Transverse colon (tissue), 4 donors: ENCODE results near the gene ZBTB7B. TPM values are rescaled to one million over a fixed set of nuclear protein-coding genes. Genes with fewer than 3 reads are reported as not detected.

Experiments used
- DNase-seq: peaks from one replicate; pipeline ENCODE4 v3.0.0-alpha.2; 2019
- H3K27ac ChIP-seq, 4 donors: fragments of 200-600 bp; sonication (generic); 2 replicates each; pipeline ENCODE4 v1.5.1; 2016 to 2018; ENCODE audit warnings: inconsistent platforms in 4 of 4
- H3K27me3 ChIP-seq: fragments of 200-600 bp; sonication (generic); 2 replicates; pipeline ENCODE4 v1.5.1; 2017; ENCODE audit warnings: inconsistent platforms
- H3K36me3 ChIP-seq, 4 donors: fragments of 200-600 bp; sonication (generic); 2 replicates each; pipeline ENCODE4 v1.5.1; 2017 to 2019; ENCODE audit warnings: inconsistent platforms in 4 of 4
- H3K4me1 ChIP-seq, 4 donors: fragments of 200-600 bp; sonication (generic); 2 replicates each; pipeline ENCODE4 v1.5.1; 2017 to 2020; ENCODE audit warnings: inconsistent platforms in 4 of 4
- H3K4me3 ChIP-seq, 4 donors: fragments of 200-600 bp; sonication (generic); 1 replicate in 1 of 4; 2 replicates in 3 of 4; pipeline versions ENCODE4 v1.5.1 to v1.6.1; 2017 to 2019; ENCODE audit warnings: inconsistent platforms in 4 of 4
- H3K9me3 ChIP-seq, 2 donors: fragments of 200-600 bp; sonication (generic); 2 replicates each; pipeline ENCODE4 v1.5.1; 2017 to 2019; ENCODE audit warnings: inconsistent platforms in 2 of 2
- CTCF ChIP-seq, 5 experiments: fragments of 200-600 bp in 3 of 5; fragments of 450-650 bp in 2 of 5; sonication (generic) in 3 of 5; IDR thresholded peaks; 1 replicate in 2 of 5; 2 replicates in 3 of 5; pipeline ENCODE4 v1.5.1; 2016 to 2017; ENCODE audit warnings: antibody characterized with exemption in 5 of 5, inconsistent platforms in 3 of 5, mild to moderate bottlenecking in 2 of 5, moderate library complexity in 1 of 5
- EP300 ChIP-seq: sonication (generic); formaldehyde crosslinking; IDR thresholded peaks from one replicate; pipeline ENCODE4 v1.6.1; 2017; ENCODE audit warnings: antibody characterized with exemption, low read depth
- POLR2A ChIP-seq: fragments of 450-650 bp; IDR thresholded peaks from one replicate; pipeline ENCODE4 v1.6.1; 2016; ENCODE audit warnings: antibody characterized with exemption, mild to moderate bottlenecking, moderate library complexity
- POLR2AphosphoS5 ChIP-seq, 3 donors: sonication (generic); formaldehyde crosslinking; IDR thresholded peaks; one replicate each; pipeline ENCODE4 v1.6.1; 2016; ENCODE audit warnings: antibody characterized with exemption in 3 of 3
- WGBS, 2 donors: methylation state at CpG; one replicate each; pipeline ENCODE4 v1.1.5; 2018; ENCODE audit warnings: low coverage in 1 of 2; 5-methylcytosine and 5-hydroxymethylcytosine counted together
- in situ Hi-C, 4 donors: fragments of 200-750 bp; cut with MboI; loops; one replicate each; pipeline versions ENCODE4 v1.15.0 to v1.15.1; 2017; ENCODE audit warnings: low sequenced_read_pairs in 3 of 4, low pct_ligation_motif_present in 1 of 4, low pct_unique_long_range_greater_than_20kb in 1 of 4
- intact Hi-C: fragments of 100-400 bp; cut with DNase I; formaldehyde crosslinking; loops from one replicate; pipeline ENCODE4 v1.15.1; 2023; ENCODE audit warnings: low total_unique reads
- total RNA-seq, 4 donors: library from RNA; depleted of rRNA; stranded (reverse); fragments of >200 nt; gene quantifications; one replicate each; pipeline ENCODE4 v1.1.0, GENCODE V29; 2016

Gene ZBTB7B
- total RNA-seq, 4 donors from 2014 or later: 85.2 to 513 (median 272) TPM

- 37 to 80% methylated on average over 2 to 4 of the region's 4 CpGs for WGBS, 2 donors
- Histone ChIP-seq H3K4me3 (no peak overlapping the region), H3K27ac (no peak overlapping the region), H3K4me1 (peaks cover 3 to 8% (median 5%) of the 10 kb centered on the region in 4 donors), H3K36me3 (no peaks in the 10 kb centered on the region), H3K9me3 (no peaks in the 10 kb centered on the region), H3K27me3 (no peaks in the 10 kb centered on the region)
- peak; percentile 42 for DNase-seq
- intact Hi-C loops (no loop called here), in situ Hi-C loops (no loop called here)
- TF ChIP-seq POLR2AphosphoS5 (IDR thresholded peaks at IDR 0.05) (no peak), CTCF (IDR thresholded peaks at IDR 0.05) (no peak), POLR2A (no peak), EP300 (no peak)
Observed at GRCh38 chr1:155022927-155023236, 20.3 kb downstream of the ZBTB7B start.

DNA sequence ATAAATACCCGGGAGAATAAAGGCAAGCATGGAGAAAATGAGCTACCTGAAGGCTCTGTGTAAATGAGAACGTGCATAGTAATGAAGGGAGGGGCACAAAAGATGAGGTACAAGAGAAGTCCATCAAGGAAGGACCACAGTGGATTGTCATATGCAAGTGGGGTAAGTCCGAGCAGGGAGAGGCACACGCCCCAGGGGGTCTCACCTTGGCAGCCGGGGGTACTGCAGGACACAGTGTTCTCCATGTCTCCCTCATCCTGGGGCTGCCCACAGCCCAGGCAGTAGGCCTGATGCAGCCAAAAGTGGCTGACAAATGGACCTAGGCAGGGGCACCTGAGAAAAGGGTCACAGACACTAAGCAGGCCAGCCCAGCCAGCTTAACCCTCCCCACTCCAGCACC is 21.0 kb downstream of the ZBTB7B start:
- H3K36me3 ChIP-seq: no peaks in the 10 kb centered on the region
- H3K4me3 ChIP-seq: no peak overlapping the region
- no peaks in the 10 kb centered on the region for H3K27me3 ChIP-seq
- H3K27ac ChIP-seq: no peak overlapping the region
- TF ChIP-seq POLR2A (no peak), CTCF (IDR thresholded peaks at IDR 0.05) (no peak), EP300 (no peak), POLR2AphosphoS5 (IDR thresholded peaks at IDR 0.05) (no peak)
- peaks cover 0 to 3% (median 0%) of the 10 kb centered on the region in 4 donors for H3K4me1 ChIP-seq
- DNase-seq: no peak
- in situ Hi-C loops (no loop called here), intact Hi-C loops (no loop called here)
- WGBS, 2 donors: 81 to 83% methylated on average over 4 to 5 of the region's 5 CpGs
- no peaks in the 10 kb centered on the region for H3K9me3 ChIP-seq

GRCh38 chr1:155024315-155024714 is 21.7 kb downstream of the ZBTB7B start:
- Histone ChIP-seq H3K27ac (no peak overlapping the region), H3K4me1 (peaks cover 0 to 3% (median 0%) of the 10 kb centered on the region in 4 donors), H3K27me3 (no peaks in the 10 kb centered on the region), H3K4me3 (no peak overlapping the region), H3K9me3 (no peaks in the 10 kb centered on the region), H3K36me3 (no peaks in the 10 kb centered on the region)
- 88 to 89% methylated on average over 8 to 9 of the region's 9 CpGs for WGBS, 2 donors
- in situ Hi-C loops: no loop called here
- TF ChIP-seq EP300 (no peak), POLR2A (no peak), POLR2AphosphoS5 (IDR thresholded peaks at IDR 0.05) (no peak), CTCF (IDR thresholded peaks at IDR 0.05) (no peak)
- no peak for DNase-seq
- intact Hi-C loops: no loop called here

- no peak overlapping the region for H3K4me3 ChIP-seq
- no peak overlapping the region for H3K27ac ChIP-seq
- DNase-seq: no peak
- intact Hi-C loops (no loop called here), in situ Hi-C loops (no loop called here)
- peaks cover 0 to 3% (median 0%) of the 10 kb centered on the region in 4 donors for H3K4me1 ChIP-seq
- TF ChIP-seq POLR2A: no peak
- no peaks in the 10 kb centered on the region for H3K9me3 ChIP-seq
- WGBS, 2 donors: 79% methylated on average over 9 of the region's 9 CpGs; no CpG with 5 or more reads in 1 of the 2 donors
- H3K36me3 ChIP-seq: no peaks in the 10 kb centered on the region
- H3K27me3 ChIP-seq: no peaks in the 10 kb centered on the region
Observed at GRCh38 chr1:155026154-155026553, 23.6 kb downstream of the ZBTB7B start.

DNA sequence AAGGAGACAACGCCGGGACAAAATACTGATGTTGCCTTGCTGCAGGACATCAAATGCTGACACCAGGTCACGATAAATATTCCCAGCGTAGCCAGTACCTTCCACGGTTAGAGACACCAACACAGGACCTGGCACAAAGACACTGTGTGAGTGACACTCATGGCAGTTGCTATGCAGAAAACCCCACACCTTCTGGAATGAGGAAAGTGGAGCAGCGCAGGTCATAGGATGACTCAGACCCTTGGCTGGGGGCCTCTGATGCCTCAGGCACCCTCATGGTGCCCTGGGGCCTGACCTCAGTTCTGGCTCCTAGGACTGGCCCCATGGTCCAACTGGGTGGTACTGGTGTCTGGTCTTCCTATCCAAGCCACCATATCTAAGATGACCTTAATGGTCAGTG is 24.0 kb downstream of the ZBTB7B start:
- no peak for TF ChIP-seq POLR2AphosphoS5 (IDR thresholded peaks at IDR 0.05)
- TF ChIP-seq POLR2A: no peak
- no peak for TF ChIP-seq CTCF (IDR thresholded peaks at IDR 0.05)
- no peak for TF ChIP-seq EP300
- in situ Hi-C loops: no loop called here
- WGBS, 2 donors: 91% methylated on average over 6 of the region's 6 CpGs; no CpG with 5 or more reads in 1 of the 2 donors

More for the DNA sequence above, 24.0 kb downstream of the ZBTB7B start:
- Histone ChIP-seq H3K27me3 (no peaks in the 10 kb centered on the region), H3K4me1 (peaks cover 0 to 3% (median 0%) of the 10 kb centered on the region in 4 donors), H3K4me3 (no peak overlapping the region), H3K36me3 (no peaks in the 10 kb centered on the region), H3K27ac (no peak overlapping the region), H3K9me3 (no peaks in the 10 kb centered on the region)
- intact Hi-C loops: no loop called here
- DNase-seq: no peak
